ACC112 (cell line): ENCODE results near the gene AXIN2.

Experiments used
- H2AFZ ChIP-seq: fragments of 200-600 bp; sonication (generic); one replicate; pipeline ENCODE4 v1.6.0; 2017; ENCODE audit warnings: antibody characterized with exemption, low read length; ENCODE audit not compliant: unreplicated experiment
- H3K27ac ChIP-seq: fragments of 200-600 bp; sonication (generic); 2 replicates; pipeline ENCODE4 v1.5.1; 2014; ENCODE audit warnings: low read depth, mild to moderate bottlenecking, antibody characterized with exemption, low read length, moderate library complexity
- H3K27me3 ChIP-seq: fragments of 200-600 bp; sonication (generic); 2 replicates; pipeline ENCODE4 v1.6.1; 2014; ENCODE audit warnings: mild to moderate bottlenecking, antibody characterized with exemption, low read length, moderate library complexity, mixed read lengths; ENCODE audit not compliant: insufficient read depth
- H3K36me3 ChIP-seq: fragments of 200-600 bp; sonication (generic); 2 replicates; pipeline ENCODE4 v1.6.1; 2016; ENCODE audit warnings: mild to moderate bottlenecking, antibody characterized with exemption, low read length, moderate library complexity, mixed read lengths; ENCODE audit not compliant: insufficient read depth
- H3K4me1 ChIP-seq: fragments of 200-600 bp; sonication (generic); one replicate; pipeline ENCODE4 v1.6.1; 2016; ENCODE audit warnings: low read length, mixed read lengths; ENCODE audit not compliant: insufficient read depth, unreplicated experiment, control insufficient read depth
- H3K4me3 ChIP-seq: fragments of 200-600 bp; sonication (generic); 2 replicates; pipeline ENCODE4 v1.5.1; 2014; ENCODE audit warnings: mild to moderate bottlenecking, low read depth, low read length
- H3K79me2 ChIP-seq: fragments of 200-600 bp; sonication (generic); one replicate; pipeline ENCODE4 v1.6.0; 2016; ENCODE audit warnings: low read length; ENCODE audit not compliant: control insufficient read depth, unreplicated experiment, insufficient read depth

Gene AXIN2

DNA sequence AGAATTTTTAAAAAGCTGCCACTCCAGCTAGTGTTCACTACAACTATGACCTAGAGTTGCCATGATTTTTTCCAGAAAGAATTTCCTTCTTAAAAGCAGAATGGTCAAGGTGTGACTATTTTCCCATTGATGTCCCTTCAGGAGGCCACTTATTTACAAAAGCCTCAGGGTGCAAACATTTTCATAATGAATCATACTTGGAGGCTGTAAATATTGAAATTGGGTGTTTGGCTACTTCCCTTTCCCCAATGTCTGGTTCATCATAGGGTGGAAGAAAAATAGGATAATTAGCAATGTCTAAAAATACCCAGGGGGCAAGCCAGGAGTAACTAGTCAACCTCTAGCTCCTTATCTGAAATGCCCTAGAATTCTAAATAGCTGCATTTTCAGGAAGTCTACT, 18.8 kb downstream of the AXIN2 start:
- no peaks in the 10 kb centered on the region for H3K36me3 ChIP-seq
- no peak overlapping the region for H2AFZ ChIP-seq
- H3K4me3 ChIP-seq = no peak overlapping the region
- H3K4me1 ChIP-seq = no peaks in the 10 kb centered on the region
- no peaks in the 10 kb centered on the region for H3K79me2 ChIP-seq
- no peak overlapping the region for H3K27ac ChIP-seq
- H3K27me3 ChIP-seq = no peaks in the 10 kb centered on the region

DNA sequence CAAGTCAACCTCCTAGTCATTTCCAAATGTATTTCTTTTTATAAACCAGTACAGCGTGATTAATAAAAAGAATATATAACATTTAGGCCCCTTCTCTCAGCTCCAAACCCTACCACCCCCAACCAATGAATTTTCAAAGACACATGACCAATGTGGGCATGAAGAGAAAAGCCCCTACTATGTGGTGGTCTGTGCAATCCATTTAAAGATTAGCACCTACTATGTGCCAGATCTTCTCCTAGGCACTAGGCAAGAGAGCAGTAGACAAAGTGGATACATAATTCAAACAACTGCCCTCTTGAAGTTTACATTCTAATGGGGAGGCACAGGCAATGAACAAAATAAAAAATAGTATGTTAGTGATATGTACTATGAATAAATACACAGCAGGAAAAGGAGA, 19.4 kb downstream of the AXIN2 start:
- H3K27ac ChIP-seq = no peak overlapping the region
- H3K79me2 ChIP-seq = no peaks in the 10 kb centered on the region
- H3K4me3 ChIP-seq = no peak overlapping the region
- no peaks in the 10 kb centered on the region for H3K4me1 ChIP-seq
- H2AFZ ChIP-seq = no peak overlapping the region
- no peaks in the 10 kb centered on the region for H3K27me3 ChIP-seq
- no peaks in the 10 kb centered on the region for H3K36me3 ChIP-seq

DNA sequence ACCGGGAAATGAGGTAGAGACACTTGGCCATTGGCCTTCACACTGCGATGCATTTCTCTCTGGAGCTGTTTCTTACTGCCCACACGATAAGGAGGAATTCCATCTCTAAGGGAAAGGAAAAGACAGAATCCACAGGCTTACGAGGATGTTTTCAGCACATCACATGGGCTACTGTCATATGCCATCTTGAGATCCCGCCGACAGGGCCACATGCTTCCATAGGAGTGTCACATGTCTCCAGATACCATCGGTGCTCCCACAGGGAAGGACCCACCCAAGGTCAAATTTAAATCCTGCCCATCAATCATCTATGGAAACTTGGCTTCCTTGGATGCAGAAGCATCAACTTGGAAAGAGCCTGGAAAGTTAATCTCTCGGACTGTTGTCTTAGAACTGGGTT, 20.0 kb downstream of the AXIN2 start:
- Histone ChIP-seq H3K36me3 (no peaks in the 10 kb centered on the region), H3K27ac (no peak overlapping the region), H3K4me3 (no peak overlapping the region), H3K4me1 (no peaks in the 10 kb centered on the region), H3K79me2 (no peaks in the 10 kb centered on the region), H3K27me3 (no peaks in the 10 kb centered on the region), H2AFZ (no peak overlapping the region)

DNA sequence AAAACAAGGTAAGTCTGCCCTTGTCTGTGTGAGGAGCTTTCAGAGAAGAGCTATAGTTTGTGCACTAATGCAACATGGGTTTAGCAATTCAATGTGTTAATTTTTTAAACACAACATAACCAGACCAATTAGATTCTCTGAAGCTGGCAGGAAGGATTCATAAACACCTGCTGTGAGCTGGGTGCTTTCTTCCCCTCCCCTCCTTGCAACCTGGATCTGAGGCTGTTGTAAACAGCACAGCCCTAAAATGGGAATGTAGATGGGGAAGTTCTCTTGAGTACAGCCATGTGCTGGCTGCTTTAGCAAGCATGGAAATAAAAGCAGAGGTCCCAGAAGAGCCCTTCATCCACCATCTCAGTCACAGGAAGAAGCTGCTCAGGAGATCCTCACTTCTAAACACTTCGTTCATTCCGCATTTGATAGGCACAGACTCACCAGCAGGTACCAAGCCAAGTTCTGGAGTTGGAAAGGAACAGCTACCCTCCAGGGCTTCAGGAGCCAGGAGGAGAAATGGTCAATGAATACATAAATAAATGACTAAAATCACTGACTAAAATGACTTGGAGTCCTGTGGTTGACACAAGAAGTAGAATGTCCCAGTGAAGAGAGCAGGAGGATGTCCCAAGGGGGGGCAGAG, 21.7 kb downstream of the AXIN2 start:
- Histone ChIP-seq H3K27ac (no peak overlapping the region), H2AFZ (no peak overlapping the region), H3K79me2 (no peaks in the 10 kb centered on the region), H3K36me3 (no peaks in the 10 kb centered on the region), H3K4me1 (no peaks in the 10 kb centered on the region), H3K27me3 (no peaks in the 10 kb centered on the region), H3K4me3 (no peak overlapping the region)

DNA sequence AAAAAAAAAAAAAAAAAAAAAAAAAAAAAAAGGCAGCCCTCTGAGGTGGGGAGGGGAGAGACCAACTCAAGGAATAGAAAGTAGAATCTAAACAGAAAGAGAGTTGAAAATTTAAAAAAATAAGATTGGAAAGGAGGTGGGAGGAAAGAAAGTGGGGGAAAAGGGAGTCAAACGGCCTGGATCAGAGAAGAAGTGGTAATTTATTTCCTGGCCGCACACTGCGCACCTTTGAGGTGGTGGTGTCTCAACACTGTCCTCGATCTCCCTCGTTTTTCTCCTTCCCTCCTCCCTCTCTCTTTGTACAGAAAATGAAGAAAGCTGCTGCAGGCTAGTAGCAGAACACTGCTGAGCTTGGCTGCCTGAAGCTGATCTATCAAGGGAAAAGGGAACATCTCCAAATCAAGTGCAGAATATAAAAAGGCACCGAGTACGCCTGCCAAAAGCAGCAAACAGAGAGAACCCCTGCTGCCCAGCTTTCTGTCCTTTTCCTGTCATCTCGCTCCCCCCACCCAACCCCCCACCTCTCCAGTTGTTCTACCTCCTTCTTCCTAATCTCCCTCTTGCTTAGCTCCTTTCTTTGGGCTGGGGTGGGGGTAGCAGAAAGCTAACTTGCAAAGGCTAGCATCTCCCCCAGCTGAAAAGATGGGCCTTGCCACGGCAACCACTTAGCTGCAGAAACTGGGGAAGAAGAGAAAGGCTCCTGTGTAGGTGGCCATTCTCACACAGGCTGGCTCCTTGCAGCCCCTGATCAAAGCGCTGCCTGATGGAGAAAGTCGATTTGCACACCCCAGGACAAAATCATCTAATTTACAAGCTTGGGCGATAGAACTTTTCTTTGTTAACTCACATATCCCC, 22.5 kb downstream of the AXIN2 start:
- no peaks in the 10 kb centered on the region for H3K4me1 ChIP-seq
- H3K27me3 ChIP-seq = no peaks in the 10 kb centered on the region
- no peaks in the 10 kb centered on the region for H3K79me2 ChIP-seq
- H3K36me3 ChIP-seq = no peaks in the 10 kb centered on the region
- H2AFZ ChIP-seq = no peak overlapping the region
- H3K4me3 ChIP-seq = no peak overlapping the region
- H3K27ac ChIP-seq = no peak overlapping the region

DNA sequence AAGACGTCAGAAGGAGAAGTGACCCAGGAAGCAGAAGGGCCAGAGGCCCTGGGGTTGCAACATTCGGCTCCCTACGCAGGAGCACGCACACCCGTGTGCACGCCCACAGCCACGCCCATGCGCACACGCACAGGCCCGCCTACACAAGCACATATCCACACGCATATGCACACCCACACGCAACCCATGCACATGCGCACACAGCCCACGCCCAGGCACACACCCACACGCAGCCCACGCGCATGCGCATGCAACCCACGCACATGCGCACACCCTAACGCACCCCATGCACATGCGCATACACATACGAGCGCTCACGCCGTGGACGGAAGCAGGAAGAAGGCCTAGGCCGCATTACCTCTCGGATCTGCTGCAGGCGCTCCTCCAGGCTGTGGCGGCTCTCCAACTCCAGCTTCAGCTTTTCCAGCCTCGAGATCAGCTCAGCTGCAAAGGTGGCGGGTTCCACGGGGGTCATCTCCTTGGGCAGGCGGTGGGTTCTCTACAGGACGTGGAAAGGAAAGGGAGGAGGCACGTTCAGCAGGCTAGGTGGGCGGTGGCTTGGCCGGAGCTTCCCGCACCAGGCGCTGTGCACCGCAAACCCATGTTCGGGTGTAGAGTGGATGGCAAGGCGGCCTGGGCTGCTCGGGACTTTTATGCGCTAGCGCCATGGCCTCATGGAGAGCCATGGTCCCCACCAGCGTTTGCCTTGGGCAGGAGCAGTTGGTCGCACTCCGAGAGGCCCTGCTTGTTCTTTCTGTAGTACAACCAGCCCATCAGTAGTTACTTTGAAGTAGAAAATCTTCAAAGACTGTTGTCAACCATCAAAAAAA, 23.4 kb downstream of the AXIN2 start:
- no peaks in the 10 kb centered on the region for H3K79me2 ChIP-seq
- no peaks in the 10 kb centered on the region for H3K36me3 ChIP-seq
- H3K27ac ChIP-seq = no peak overlapping the region
- H3K4me3 ChIP-seq = no peak overlapping the region
- no peaks in the 10 kb centered on the region for H3K27me3 ChIP-seq
- no peak overlapping the region for H2AFZ ChIP-seq
- no peaks in the 10 kb centered on the region for H3K4me1 ChIP-seq

DNA sequence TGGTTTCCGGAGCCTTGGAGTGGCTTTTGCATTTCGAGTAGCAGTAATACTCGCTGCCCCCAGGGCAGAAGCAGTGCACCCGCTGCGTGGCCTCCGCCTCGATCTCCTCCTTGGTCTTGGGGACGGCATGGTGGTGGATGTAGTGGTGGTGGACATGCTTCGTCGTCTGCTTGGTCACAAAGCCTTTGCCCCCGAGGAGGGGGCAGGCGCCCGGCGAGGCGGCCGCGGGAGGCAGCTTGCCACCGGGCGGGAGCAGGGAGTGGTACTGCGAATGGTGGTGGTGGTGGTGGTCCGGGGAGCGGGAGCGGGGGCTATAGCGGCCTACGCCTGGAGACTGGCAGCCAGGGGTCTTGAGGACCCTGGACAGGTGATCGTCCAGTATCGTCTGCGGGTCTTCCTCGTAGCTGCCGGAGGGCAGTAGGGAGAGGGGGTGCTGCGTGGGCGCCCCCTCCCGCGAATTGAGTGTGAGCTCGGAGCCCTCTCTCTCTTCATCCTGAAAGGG, 24.1 kb downstream of the AXIN2 start:
- Histone ChIP-seq H3K79me2 (no peaks in the 10 kb centered on the region), H3K27me3 (no peaks in the 10 kb centered on the region), H3K4me3 (no peak overlapping the region), H3K4me1 (no peaks in the 10 kb centered on the region), H3K27ac (no peak overlapping the region), H3K36me3 (no peaks in the 10 kb centered on the region), H2AFZ (no peak overlapping the region)

DNA sequence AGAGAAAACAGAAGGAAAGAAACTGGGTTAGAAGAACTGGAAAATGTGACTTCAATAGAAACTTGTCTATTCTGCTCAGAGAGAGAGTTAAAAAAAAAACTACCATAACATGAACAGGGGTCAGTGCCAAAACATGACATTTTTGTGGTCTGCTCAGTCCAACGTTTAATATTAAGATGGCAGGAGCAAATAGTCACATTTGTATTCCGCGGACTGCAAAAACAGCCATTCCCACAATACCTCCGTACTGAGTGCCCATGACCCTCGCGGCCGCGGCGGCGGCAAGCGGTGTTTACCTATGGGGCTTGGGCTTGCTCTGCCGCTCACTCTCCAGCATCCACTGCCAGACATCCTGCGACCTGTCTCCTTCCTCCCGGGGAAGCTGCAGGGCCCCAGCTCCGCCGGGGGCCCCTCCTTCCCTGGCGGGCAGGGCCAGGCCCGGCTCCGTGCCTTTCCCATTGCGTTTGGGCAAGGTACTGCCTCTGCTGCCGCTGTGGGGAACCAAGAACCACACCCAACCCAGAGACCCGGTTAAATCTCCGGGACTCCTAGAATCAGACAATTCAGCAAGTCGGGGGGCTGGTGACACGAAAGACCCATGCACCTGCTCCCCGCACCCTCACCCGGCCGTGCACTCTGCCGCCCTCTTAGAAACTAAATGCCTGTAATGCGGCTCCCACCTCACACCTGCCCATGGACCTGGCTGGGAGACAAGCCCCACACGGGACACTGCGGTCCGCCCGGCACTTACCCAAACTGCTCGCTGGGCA, 24.7 kb downstream of the AXIN2 start:
- H3K4me1 ChIP-seq = peaks cover 4% of the 10 kb centered on the region
- no peak overlapping the region for H3K27ac ChIP-seq
- no peak overlapping the region for H3K4me3 ChIP-seq
- no peaks in the 10 kb centered on the region for H3K27me3 ChIP-seq
- no peak overlapping the region for H2AFZ ChIP-seq
- no peaks in the 10 kb centered on the region for H3K36me3 ChIP-seq
- no peaks in the 10 kb centered on the region for H3K79me2 ChIP-seq

DNA sequence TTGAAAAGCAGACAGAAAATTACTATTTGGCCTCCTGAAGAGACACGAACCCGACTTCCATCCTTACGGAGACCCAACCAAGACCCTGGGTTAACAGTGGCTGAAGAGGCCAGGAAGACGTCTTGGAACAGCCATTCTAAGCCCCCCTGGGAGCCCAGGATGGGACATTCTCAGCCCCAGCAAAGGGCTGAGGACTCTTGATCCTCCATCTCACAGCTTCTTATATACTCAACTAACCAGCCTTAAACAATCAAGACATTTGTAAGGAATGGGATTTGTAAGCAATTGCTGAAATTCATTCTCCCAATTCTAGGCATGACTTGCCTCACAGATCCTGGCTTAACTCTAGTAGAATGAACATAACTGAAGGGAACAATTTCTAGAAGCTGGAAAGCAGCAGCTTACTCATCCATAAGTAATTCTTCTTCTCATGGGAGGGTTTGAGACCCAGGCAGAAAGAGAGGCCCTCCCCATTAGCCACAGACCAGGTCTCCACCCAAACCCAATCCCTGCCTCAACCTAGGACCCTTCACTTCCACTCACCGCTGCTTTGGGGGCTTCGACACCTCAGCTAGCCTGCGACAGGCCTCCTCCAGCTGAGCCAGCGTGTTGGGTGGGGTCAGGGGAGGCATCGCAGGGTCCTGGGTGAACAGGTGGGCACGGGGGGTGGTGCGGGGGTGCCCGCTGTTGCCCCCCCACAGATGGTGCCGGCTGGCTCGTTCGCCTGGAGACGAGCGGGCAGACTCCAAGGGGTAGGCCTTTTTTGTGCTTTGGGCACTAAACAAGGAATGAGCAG, 25.5 kb downstream of the AXIN2 start:
- H3K27me3 ChIP-seq = no peaks in the 10 kb centered on the region
- no peak overlapping the region for H3K27ac ChIP-seq
- H2AFZ ChIP-seq = no peak overlapping the region
- no peak overlapping the region for H3K4me3 ChIP-seq
- no peaks in the 10 kb centered on the region for H3K79me2 ChIP-seq
- no peaks in the 10 kb centered on the region for H3K36me3 ChIP-seq
- peaks cover 12% of the 10 kb centered on the region for H3K4me1 ChIP-seq
